ENCODE measurements around the gene SESN2.
"Not testable (repeated sequence)": the region's sequence is repeated elsewhere in the genome, so short reads cannot be mapped to it uniquely, and the experiment has no call there.

SESN2 gene

DNA sequence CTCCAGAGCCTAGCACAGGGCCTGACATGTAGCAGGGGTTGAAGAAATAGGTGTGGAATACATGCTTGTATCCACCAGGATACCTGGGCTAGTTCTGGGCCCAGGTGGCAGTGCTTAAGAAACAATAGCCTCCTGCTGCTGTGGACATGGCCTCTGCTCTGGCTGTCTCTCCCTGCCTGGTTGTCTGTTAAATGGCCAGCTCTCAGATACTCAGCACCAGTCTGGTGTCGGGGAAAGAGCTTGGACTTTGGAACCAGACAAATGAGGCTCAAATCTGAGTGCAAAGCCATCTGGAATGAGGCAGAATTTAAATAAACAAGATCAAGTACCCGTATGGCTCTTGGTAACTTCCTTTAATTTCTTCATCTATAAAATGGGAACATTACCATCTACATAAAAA, 31.5 kb downstream of the SESN2 start:
- FAIRE-seq, result peak; percentile 94

DNA sequence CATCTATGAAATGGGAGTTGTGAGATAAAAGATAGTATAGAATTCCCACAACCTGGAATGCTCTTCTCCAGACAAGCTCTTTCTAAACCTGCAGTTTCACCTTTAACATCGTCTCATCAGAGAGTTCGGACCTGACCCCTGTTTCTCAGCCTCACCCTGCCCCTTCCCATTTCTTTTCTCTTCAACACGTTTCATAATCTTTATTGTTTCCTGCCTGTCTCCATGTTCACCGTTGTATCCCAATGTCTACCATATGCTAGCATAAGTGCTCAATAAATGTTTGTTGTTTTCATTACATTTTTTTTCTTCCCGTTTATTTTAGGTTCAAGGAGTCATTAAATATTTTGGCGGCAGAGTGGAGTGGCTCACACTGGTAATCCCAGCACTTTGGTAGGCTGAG, 32.4 kb downstream of the SESN2 start:
- no peak for FAIRE-seq

DNA sequence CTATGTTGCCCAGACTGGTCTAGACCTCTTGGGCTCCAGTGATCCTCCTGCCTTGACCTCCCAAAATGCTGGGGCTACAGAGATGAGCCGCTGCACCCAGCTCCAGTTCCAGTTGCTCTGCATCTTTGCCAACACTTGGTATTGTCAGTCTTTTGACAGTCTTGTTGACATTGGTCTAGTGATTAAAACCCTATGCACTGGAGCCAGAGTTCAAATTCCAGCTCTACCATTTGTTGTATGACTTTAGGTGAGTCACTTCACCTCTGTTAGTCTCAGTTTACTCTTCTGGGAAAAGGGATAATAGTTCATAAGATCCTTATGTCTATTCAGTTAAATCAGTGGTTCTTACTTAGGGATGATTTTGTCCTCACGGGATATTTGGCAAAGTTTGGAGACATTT, 36.6 kb downstream of the SESN2 start:
- no peak for FAIRE-seq

DNA sequence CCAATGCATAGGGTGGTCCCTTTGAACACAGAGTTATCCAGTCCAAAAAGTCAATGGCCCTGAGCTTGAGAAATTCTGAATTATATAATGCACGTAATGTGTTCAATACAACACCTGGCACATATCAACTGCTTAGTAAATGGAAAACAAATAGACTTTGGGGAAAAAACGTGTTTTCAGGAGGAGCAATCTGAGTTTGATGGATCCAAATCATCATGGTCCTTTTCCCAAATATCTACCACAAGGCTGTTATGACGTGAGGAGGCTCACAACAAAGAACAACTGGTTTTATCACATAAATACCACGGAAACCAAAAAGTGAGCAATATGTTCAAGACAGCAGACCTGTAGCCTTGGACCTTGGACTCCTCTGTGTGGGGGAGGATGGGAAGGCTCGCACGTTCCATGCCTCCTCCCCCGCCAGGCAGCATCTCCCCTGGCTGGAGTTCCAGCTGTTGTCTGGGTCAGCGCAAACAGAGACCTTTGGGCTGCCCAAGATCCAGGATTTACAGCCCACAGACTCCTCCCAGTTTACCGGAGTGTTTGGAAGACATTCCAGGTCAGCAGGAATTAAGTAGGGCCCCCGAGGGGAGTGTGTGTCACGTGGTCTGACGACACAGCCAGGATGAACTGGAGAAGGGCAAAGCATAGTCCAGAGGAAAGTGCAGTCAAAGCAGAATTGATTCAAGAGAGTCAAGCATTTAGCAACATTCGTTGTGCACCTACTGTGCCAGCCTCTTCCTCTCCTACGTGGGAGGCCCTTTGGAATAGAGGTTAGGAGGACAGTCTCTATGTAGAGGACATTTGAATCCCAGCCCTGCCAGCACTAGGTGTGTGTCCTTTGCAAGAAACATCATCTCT, 37.3 kb downstream of the SESN2 start:
- FAIRE-seq, result peak; percentile 86

DNA sequence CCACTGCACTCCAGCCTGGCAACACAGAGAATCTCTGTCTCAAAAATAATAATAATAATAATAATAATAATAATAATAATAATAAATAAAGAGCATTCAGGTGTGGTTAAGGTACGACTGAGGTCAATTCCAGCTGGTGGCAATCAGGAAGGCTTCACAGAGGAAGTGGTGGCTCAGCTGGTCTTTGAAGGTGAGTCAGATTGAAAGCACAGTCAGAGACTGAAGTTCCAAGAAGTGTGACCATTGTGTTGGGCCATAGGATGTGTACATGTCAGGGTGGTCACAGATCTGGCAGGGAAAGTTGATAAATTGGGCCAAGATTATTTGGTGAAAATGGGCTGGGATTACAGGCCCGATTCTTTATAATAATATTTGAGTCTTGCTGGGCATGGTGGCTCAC, 38.5 kb downstream of the SESN2 start:
- FAIRE-seq, result no peak

DNA sequence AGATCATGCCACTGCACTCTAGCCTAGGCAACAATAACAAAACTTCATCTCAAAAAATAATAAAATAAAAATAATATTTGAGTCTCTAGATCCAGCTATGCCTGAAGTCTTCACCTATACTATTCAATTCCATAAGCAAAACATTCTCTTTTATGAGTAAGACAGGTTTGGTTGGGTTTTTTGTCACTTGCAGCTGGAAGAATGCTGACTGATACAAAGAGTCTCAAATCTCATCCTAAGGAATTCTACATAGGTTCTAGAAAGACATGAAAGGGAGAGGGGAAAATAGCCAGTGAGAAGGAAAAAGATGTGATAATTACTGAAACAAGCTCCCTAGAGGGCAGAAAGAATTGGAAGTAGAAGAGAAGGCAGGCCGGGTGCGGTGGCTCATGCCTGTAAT, 39.1 kb downstream of the SESN2 start:
- FAIRE-seq, result no peak

DNA sequence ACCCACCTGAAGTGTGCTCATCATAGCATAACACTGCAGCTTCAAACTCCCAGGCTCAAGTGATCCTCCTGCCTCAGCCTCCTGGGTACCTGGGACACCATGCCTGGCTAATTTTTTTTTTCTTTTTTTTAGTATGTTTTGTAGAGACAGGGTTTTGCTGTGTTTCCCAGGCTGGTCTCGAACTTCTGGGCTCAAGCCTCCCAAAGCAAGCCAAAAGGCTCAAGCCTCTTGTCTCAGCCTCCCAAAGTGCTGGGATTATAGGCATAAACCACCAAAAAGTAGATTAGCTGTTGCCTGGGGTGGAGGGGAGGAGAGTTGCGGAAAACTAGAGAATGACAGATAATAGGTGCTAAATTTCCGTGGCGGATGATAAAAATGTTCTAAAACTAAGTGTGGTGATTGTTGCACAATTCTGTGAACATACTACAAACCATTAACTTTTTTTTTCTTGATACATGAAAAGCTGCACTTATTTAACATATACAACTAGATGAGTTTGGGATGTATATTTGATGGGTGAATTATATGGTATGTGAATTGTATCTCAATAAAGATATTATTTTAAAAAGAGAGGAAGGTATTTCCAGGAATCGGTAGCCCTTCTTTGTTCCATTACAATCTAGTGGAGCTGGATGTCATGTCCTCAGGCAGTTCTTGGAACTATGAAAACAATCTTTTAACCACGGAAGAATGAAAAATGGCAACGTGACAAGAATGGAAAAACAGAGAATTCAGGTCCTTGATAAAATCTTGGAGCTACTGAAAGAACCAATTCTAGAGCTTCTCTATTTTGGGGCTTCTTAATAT, 42.3 kb downstream of the SESN2 start:
- FAIRE-seq, result no peak

DNA sequence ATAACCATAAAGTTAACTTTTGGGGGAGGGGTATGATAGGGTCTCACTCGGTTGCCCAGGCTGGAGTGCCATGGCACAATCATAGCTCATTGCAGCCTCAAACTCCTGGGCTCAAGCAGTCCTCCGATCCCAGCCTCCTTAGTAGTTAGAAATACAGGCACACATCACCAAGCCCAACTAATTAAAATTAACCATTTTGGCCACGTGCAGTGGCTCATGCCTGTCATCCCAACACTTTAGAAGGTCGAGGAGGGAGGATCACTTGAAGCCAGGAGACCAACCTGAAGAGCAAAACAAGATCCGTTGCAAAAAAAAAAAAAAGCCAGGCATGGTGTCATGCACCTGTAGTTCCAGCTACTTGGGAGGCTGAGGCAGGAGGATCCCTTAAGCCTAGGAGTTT, 42.9 kb downstream of the SESN2 start:
- FAIRE-seq, result no peak

DNA sequence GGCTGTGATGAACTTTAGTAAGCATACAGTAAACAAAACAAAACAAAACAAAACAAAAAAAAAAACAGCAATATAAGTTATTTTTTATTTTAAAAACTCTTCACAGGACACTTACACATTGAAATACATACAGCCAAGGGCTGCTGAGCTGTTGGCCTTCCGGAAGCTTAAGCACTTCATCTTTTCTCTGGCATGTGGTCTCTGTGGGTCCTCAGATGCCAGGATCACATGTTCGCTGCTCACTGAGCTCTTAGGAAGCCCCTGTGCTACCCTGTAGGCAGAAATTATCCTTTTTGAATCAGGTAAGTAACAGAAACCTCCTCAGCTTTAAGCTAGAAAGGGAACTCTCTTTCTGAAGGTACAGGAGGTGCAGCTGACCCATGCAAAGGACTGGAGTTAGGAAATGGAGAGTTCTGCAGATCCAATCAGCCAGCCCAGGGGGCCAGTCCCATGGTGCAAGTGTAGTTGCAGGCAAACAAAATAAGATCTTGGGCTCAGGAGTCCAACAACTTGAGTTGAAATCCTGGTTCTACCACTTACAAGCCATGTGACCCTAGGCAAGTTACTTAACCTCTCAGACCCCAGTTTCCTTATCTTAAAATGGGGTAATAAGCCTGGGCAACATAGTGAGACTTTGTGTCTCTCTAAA, 47.1 kb downstream of the SESN2 start:
- no peak for FAIRE-seq

DNA sequence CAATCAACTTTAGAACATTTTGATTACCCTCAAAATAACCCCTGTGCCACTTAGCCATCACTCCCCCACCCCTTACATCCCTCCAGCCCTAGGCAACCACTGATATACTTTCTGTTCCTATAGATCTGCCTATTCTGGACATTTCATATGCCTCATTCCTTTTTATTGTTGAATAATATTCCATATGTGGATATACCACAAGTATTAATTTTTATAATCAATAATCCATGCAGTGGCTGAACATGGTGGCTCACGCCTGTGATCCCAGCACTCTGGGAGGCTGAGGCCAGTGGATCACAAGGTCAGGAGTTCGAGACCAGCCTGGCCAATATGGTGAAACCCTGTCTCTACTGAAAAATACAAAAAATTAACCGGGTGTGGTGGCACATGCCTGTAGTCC, 49.4 kb downstream of the SESN2 start:
- FAIRE-seq, result no peak

DNA sequence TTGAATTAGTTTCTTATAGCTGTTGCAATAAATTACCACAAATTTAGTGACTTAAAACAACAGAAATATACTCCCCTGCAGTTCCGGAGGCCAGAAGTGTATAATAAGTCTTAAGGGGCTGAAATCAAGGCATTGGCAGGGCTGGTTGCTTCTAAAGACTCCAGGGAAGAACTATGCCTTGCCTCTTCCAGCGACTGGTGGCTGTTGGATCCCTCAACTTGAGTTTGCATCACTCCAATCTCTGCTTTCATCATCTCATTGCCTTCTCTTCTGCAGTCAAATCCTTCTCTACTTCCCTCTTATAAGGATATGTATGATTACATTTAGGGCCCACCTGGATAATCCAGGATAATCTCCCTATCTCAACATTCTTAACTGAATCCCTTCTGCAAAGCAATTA, 50.4 kb downstream of the SESN2 start:
- FAIRE-seq, result no peak

DNA sequence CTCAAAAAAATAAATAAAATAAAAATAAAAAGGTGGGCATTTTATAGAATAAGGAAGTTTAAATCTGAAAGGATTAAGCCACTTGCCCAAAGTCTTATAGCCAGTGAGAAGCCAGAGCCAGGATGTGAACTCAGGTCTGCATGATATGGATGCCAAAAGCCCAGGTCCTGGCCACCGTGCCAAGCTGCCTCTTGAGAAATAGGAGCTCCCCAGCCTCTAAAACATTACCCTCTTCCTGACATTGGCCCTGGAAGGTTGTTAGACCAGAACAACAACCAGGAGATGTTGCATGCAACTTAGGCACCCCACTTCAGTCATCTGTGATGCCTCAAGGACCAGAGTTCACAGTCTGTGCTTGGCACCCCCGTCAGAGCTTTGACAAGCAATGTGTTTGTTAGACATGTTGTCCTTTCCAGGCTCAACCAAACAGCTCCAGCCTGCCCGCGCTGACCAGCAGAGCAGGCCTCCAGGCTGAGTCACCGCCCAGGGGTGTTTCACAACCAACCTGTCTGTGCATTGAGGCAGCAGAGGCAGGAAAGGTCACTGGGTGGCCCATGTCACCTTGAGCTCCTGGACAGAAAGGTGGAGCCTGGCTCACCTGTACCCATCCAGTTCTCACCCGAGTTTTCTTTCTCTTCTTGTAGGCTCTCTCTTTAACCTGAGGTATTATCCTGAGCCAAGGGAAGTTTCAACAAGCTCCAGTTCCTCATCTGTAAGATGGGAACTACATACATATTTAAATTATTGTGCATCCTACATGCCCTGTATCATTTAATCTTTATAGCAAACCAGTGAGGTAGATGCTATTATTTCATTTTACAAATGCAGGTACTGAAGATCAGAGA, 54.6 kb downstream of the SESN2 start:
- no peak for FAIRE-seq

DNA sequence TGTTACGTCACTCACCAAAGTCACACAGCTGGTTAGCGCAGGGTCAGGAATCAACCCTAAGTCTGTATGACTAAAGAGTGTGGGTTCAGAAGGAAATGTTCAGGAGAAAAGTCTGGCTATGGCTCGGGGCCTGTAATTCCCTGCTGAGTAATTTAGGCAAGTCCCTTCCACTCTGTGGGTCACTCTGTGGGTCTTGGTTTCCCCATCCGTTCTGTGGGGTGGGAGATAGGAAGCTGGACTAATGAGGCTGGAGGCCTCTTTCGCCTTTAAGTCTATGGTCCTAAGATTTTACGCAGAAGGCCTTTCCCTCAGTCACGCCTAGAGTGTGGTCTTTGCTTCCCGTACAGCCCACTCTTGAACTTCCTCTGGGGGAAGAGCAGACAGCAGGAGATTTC, 55.2 kb downstream of the SESN2 start:
- FAIRE-seq, result no peak

DNA sequence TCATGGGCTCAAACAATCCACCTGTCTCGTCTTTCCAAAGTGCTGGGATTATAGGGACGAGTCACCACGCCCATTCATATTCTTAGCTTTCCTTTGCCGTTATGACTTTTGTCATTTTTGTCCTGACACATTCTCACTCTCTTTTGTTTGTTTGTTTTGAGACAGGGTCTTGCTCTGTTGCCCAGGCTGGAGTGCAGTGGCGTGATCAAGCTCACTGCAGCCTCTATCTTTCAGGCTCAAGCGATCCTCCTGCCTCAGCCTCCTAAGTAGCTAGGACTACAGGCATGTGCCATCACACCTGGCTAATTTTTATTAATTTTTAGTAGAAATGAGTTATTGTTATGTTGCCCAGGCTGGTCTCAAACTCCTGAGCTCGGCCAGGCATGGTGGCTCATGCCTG, 57.7 kb downstream of the SESN2 start:
- FAIRE-seq, result no peak

DNA sequence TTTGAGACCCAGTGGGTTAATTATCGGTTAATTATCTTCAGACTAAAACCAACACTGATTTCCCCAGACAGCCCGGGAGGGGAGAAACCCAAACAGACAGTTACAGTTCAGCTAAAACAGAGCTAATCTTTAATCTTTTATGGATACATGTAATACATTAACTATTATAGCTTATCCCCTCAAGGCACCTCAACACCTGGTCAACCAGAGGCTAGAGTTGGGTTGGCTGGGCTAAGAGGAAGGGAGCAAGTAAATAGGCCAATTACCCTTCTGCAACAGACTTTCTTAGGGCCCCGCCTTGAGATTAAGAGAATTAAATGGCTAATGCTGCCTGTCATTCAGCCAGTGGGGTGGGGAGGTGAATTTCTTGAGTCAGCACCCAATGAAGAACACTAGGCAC, 62.9 kb downstream of the SESN2 start:
- peak; percentile 69 for FAIRE-seq

DNA sequence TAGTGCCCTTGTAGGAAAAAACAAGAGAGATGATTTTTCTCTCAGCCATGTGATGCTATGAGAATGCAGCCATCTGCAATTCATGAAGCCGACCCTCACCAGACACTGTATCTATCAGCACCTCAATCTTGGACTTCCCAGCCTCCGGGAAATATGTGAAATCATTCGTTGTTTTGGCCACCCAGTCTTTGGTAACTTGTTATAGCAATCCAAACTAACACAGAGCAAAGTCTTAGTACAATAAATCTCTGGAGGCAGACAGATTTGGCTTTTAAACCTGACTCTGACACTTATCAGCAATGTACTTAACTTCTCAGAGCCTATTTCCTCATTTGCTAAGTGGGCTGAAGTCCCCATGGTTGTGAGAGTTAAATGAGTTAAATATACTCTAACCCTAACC, 64.4 kb downstream of the SESN2 start:
- FAIRE-seq, result no peak

DNA sequence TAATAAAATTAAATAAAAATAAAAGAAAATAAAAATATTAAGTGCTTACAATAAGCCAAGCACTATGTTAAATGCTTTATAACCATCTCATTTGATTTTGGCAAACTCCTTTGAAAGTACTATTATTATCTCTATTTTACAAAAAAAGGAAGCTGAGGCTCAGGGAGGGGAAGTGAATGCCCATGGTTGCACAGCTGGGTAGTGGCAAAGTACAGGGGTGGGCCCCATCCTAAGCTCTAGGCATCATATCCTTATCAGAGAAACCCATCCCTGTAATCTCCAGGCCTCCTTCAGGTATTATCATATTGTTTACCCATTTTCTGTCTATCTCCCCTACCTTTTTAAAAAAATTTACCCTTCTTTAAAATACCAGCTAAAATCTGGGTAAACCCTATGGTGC, 67.2 kb downstream of the SESN2 start:
- FAIRE-seq, result no peak

DNA sequence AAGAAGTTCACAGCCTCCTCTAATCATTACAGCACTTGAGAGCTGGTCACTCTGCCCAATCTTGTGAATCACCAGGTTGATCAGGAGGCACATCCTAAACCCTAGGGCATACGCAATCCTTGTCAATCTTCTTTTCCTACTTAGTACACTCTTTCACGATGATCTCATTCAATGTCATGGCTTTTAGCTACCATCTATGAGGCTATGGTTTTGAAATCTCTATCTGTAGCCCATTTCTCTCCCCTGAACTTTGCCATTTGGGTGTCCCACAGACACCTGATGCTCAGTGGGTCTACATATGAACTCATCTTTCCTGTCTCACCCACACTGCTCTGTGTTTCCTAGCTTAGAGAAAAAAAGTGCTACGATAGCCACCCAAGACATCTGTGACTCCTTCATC, 67.7 kb downstream of the SESN2 start:
- no peak for FAIRE-seq

DNA sequence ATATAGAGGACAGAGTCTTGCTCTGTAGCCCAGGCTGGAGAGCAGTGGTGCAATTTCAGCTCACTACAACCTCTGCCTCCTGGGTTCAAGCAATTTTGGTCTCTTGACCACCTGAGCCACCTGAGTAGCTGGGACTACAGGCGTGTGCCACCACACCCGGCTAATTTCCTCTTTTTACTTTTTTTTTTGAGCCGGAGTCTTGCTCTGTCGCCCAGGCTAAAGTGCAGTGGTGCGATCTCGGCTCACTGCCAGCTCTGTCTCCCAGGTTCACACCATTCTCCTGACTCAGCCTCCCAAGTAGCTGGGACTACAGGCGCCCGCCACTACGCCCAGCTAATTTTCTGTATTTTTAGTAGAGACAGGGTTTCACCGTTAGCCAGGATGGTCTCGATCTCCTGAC, 68.1 kb downstream of the SESN2 start:
- FAIRE-seq, result not testable (repeated sequence)

DNA sequence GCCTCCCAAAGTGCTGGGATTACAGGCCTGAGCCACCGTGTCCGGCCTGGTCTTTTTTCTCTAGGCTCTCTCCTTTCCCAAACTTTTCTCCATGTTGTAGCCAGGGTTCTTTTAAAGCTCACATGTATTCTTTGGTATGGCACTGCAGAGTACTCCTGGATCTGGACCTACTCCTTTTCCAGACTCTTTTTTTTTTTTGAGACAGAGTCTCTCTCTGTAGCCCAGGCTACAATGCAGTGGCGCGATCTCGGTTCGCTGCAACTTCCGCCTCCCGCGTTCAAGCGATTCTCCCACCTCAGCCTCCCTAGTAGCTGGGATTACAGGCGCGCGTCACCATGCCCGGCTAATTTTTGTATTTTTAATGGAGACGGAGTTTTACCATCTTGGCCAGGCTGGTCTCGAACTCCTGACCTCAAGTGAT, 68.9 kb downstream of the SESN2 start:
- no peak for FAIRE-seq

DNA sequence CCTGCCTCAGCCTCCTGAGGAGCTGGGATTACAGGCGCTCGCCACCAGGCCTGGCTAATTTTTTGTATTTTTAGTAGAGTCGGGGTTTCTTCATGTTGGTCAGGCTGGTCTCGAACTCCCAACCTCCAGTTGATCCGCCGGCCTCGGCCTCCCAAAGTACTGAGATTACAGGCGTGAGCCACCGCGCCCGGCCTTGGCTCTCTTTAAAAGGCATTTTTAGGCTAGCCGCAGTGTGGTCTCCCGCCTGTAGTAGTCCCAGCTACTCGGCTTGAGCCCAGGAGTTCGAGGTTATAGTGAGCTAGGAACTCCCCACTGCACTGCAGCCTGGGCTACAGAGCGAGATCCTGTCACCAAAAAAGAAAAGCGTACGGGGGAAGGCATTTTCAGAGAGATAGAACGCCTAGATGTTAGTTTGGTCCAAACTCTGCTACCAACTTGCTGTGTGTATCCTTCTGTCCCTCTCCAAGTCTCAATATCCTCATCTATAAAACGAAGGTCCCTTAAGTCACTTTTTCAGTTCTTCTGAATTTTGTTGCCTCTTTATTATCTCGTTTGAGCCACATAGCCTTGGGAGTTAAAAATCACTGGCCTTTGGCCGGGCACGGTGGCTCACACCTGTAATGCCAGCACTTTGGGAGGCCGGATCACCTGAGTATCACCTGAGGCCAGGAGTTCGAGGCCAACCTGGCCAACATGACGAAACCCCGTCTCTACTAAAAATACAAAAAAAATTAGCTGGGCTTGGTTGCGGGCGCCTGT, 70.3 kb downstream of the SESN2 start:
- FAIRE-seq, result no peak
